ENCODE data around the gene QSER1.

DNA sequence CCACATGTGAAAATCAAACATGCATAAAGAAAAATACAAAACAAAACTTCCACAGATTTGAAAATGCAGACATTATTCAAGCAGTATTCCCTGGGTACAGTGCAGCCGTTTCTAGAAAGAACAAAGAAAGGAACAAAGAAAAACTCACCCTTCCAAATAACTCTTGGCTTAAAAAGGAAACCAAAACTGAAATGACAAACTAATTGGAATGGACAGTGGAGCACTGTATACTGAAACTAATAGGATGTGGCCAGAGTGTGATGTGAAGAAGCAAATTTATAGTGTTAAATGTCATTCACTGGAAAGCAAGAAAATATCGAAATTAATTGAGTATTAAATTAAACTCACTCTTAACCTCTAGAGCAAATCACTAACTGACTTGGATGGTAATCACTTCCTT, 55.4 kb downstream of the QSER1 start:
- TF ChIP-seq POLR2A (IDR thresholded peaks at IDR 0.05): no peak
- TF ChIP-seq, protein P1, sequence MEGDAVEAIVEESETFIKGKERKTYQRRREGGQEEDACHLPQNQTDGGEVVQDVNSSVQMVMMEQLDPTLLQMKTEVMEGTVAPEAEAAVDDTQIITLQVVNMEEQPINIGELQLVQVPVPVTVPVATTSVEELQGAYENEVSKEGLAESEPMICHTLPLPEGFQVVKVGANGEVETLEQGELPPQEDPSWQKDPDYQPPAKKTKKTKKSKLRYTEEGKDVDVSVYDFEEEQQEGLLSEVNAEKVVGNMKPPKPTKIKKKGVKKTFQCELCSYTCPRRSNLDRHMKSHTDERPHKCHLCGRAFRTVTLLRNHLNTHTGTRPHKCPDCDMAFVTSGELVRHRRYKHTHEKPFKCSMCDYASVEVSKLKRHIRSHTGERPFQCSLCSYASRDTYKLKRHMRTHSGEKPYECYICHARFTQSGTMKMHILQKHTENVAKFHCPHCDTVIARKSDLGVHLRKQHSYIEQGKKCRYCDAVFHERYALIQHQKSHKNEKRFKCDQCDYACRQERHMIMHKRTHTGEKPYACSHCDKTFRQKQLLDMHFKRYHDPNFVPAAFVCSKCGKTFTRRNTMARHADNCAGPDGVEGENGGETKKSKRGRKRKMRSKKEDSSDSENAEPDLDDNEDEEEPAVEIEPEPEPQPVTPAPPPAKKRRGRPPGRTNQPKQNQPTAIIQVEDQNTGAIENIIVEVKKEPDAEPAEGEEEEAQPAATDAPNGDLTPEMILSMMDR (IDR thresholded peaks at IDR 0.05): no peak
